Activated effector memory CD4-positive, alpha-beta T cell treated with anti-CD3 and anti-CD28 coated beads, Interleukin-2, amount 50 U/mL, for 16 hours (primary cell): ENCODE data around the gene C14orf39.

Experiments used
- DNase-seq: peaks from one replicate; pipeline ENCODE4 v3.0.0-alpha.2; 2020

The C14orf39 gene, protein sequence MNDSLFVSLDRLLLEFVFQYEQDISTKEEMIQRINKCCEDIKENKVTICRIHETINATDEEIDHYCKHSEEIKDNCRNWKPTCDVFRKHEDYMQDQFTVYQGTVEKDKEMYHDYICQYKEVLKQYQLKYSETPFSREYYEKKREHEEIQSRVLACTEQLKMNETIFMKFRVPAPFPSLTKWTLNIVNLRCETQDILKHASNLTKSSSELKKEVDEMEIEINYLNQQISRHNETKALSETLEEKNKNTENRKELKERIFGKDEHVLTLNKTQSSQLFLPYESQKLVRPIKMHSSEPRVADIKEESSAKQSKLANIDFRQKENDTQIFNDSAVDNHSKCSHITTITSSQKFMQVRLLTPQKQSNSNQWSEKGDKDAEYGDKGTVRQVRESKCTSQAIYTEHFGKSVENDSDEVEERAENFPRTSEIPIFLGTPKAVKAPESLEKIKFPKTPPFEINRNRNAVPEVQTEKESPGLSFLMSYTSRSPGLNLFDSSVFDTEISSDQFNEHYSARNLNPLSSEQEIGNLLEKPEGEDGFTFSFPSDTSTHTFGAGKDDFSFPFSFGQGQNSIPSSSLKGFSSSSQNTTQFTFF

GRCh38 chr14:60485598-60486251, at the start of gene C14orf39:
TSS of gene C14orf39 (minus strand) at chr14:60486063. CDS start at chr14:60485078, 985 bp downstream.
- no peak for DNase-seq

DNA sequence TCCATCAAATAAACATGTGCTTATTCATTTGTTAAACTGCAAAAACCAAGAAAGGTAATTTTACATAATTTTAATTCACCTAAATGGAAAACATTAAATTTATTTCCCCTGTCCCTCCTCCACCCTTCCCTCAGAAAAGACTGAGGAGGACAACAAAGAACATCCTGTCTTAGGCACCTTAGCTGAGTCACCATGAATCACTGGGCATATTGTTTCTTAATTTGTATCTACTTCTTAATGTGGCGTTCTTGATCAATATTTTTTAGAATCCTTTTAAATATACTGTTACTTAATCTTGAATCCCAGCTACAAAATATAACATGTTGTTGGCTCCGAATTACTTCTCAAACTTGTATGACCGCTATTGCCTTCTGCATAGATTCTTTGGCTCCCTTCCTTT, 46.6 kb upstream of the C14orf39 start:
- DNase-seq = no peak

- no peak for DNase-seq
These were observed 29.8 kb upstream of the C14orf39 start for GRCh38 chr14:60515511-60516289.

GRCh38 chr14:60514741-60515491, 29.1 kb upstream of the C14orf39 start:
- no peak for DNase-seq

DNA sequence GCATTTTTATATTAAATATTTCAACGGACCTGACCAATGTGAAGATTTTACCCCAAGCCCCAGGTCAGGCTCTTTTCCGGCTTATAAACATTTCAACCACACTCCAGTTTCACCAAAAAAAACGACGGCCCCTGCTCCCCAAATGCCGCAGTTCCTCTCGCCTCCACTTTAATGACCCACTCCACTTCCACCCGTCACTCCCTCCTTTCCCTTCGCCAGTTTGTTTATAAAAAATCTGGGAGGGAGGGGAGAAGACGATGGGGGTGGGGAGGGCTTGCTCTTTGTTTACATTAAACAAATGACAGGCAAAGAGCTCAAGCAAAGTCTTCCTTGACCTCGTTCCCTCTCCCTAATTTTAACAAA, 28.5 kb upstream of the C14orf39 start:
- no peak for DNase-seq

DNA sequence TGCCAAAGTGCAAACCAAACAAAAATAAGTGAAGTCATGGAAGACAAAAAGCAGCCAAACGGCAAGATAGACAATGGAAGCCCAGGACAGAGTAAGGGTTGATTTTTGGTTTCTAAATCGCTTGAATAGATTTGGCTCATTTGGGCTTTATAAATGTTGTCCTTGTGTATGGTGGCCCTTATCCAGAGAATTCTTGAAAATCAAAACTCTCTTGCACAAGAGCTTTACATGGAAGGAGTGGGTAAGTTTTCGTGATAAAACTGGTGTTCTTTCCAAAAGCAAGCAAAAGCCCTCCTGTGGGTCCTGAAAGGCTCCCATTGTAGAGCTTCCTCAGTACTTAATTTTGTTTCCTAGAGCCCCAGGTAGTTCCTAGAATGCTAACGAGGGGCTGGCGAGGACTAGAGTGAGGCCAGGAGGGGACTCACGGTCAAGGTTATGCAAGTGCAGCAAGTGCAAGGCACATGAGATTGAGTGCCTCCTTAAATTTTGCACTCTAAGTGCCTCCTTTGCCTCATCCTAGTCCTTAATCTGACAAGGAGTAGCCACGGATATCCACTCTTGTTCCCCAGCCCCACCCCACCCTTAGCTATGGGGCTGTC, 27.2 kb upstream of the C14orf39 start:
- no peak for DNase-seq

DNA sequence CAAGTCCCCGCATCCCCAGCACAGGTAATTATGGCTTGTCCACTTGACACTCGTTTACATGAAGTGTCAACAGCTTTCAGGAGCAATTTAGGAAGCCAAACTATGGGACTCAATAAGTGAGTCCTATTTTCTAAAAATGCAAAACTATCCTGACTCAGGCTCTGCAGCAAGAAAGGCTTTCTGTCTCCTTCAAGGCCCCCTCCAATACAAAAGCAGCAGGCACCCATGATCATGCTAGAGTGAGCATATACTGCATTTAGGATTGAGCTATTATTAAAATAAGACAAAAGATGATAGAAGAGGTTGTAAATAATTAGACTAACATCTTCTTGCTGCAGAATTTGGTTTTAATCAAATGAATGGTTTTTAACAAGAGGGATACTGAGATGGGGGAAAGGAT, 26.3 kb upstream of the C14orf39 start:
- DNase-seq = no peak

DNA sequence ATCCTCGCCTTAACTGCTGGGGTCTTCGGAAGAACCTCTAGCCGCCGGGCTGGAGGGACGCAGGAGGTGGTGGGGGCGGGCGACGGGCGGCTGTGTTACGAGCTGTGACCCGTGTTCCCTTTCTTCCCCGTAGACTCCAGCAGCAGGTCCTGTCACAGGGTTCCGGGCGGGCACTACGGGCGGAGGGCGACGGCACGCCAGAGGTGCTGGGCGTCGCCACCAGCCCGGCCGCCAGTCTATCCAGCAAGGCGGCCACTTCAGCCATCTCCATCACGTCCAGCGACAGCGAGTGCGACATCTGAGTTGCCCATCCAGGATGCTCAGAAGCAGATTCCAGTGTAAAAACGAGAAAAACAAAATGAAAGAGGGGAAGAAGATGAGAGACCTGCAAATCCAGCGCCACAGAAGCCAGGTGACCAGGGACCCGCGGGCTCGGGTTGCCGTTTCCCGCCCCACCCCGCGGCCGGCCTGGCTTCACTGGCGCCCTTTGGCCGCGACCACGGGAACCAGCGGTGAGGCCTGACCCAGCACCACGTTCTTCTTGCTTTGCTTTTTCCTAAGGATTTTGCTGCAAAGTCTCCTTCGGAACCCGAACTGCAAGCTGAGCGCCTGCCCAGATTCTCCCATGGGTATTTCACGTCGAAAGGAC, 25.2 kb upstream of the C14orf39 start:
- DNase-seq = no peak

DNA sequence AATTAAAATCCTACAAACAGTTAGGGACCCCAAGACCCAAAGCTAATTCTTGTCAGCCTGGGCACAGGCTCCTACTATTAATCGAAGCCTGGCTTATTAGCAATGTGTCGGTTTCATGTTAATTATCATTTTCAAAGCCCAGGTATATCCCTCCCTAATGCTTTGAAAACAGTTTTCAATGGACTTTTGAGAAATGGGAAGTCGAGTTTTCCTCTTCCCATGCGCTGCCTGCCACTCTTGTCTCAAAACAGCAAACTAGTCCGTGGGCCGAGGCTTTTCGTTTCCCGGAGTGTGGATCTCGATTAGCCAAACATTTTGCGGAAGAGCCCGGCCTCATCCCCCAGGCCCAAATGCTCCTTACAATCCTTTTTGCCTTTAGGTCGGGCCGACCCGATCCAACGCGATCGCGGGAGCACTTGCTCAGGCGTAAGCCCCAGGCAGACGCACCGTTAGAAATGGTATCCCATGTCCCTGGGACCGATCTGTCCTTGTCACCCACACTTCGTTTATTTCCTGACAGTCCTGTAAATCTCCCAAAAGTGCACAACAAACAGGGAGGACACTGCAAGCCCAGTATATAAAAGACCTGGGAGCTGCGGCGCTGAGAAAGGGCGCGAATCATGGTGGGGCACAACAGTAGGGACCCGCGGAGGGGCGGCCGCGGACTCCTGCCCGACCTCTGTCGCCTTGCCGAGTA, 24.5 kb upstream of the C14orf39 start:
- DNase-seq = no peak

GRCh38 chr14:60509438-60510253, 23.8 kb upstream of the C14orf39 start:
- no peak for DNase-seq

DNA sequence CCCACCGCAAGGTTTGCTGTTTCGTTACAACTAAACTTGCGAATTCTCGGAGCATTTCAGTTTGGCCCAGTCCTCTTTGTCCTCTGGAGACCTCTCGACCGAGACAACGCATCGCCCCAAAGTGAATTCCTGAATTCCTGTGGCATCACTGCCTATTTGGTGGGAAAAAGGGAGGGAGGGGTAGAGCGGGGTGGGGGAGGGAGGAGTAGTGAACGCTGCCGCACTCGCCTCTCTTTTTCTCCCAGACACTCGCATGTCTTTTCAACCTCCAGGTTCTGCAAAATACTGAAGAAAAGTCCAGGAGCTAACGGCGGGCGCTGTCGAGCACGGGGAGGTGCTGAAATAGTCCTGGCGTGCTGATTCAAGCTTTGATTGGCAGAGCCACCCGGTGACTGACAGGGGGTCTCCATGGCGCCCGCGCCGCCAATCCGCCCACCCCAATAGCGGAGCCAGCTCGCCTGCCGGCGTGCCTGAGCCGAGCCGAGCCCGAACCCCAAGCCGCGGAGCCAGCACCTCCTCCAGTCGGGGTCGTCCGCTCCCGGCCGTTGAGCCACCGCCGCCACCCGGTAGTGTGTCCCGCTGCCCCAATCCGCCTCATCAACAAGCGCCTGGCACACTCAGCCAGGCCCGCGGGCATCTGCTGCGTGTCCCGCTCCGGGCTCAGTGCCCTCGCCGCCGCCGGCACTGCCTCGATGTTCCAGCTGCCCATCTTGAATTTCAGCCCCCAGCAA, 23.0 kb upstream of the C14orf39 start, which contains the start of gene SIX6:
TSS of gene SIX6 (plus strand) at position 440 of the 731 bp plus-strand sequence. CDS start at position 693, 253 bp downstream.
- no peak for DNase-seq

DNA sequence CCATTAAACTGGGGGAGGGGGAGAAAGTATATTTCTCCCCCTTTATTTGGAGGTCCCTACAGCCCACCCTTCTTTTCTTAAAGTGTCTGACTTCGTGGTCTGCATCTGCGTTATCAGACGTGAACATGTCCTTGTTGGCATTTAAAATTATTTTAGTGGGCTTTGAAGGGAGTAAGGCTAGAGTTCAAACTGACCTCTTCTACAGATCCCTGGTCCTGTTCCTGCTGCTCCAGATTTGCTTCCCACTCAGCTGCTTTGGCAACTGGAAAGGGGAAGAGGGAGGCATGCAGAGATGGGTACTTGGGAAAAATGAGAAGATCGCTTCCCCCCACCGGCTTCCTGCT, 22.5 kb upstream of the C14orf39 start:
- DNase-seq = no peak

DNA sequence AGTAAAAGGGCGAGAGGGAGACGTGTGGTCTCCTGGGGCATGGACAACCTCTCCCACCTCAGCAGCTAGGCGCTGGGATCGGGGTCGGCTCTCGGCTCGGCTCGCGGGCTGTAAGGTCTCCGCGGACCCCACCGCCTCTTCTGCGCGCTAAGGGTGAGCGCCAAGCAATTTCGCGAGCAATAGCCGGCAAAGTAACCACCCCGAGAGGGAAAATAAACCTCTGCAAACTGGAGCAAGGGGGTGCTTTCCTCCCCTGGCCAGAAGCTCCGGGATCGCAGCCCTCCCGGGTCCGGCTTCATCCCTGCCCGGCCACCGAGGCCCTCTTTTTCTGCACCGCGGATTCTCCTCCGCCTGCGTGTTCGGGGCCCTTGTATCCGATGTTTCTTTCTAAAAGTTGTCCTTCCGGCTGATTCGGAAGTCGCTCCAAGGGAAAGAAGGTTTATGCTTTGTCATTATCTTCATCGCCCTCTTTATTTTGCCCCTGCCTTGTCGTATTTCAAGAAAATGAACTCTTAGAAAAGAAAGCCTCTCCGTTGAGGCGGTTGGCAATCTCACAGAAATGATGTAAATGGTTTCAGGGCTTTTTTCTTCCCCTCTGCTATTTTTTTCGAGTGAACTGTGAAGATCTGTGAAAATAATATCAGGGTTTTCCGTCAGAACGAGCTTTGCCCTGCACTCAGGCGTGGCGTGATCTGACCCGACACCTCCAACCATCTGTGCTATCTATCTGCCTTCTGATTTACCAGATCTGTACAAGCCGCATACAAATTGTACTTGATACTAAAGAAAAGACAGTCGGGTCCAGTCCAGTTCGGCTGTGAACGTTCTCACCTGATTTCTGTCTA, 21.3 kb upstream of the C14orf39 start:
- no peak for DNase-seq

DNA sequence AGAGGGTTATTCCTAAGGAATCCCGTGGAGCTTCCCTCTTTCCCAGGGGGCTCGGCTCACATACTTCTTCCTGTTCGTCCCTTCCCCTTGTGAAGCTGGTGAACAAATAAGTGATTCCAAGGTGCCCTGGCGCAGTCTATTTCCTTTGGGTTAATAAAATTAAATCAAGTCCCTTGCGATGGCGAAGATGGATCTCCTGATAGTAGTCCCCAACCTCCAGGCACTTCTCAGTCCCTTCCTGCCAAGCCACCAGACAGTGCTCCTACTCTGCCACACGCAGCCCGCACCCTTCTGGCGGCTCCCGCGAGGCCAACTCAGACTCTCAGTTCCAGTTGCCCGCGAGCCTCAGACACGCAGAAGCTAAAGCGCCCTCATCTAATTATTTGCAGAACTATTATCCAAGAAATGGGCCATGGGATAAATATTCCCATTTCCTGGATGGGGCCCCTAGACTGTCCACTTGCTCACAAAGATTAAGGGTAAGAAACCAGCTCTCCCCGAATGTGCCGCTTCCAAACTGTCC, 20.7 kb upstream of the C14orf39 start:
- no peak for DNase-seq

DNA sequence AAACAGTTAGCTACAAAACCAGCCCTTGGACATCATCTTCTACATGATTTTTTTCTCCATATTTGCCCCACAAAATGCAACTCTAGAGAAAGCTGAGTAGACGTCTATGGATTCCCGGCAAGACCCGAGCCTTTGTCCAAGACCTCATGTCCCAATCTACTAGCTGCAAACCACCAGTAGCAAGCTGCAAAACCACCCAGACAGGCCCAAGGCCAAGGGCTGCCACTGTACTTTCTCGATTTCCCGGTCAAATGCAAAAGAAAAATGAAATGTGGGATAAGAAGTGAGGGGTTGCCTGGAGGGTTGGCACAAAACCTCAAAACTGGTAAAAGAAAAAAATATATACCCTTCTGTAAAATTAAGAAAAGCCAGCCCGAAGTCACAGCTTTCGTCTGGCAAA, 20.1 kb upstream of the C14orf39 start:
- no peak for DNase-seq

- DNase-seq = no peak
These were observed 19.6 kb upstream of the C14orf39 start for GRCh38 chr14:60505448-60505847.

DNA sequence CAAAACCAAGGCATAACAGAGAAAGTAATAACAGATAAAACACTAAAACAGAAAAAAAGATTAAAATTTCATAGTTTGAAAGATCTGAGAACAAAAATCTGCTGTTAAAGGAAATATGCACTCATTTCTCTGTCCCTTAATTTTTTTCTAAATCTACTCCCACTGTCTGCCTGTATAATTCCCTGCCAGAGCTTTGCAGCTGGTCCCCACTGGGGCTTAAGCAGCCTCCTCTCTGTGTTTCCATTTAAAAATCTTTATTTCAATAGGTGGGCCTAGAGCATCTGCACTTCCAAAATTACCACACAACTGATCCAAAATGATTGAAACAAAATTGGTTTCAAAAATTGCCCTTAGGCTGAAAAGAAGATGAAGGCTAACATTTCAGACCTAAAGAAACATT, 16.7 kb upstream of the C14orf39 start:
- DNase-seq = no peak

DNA sequence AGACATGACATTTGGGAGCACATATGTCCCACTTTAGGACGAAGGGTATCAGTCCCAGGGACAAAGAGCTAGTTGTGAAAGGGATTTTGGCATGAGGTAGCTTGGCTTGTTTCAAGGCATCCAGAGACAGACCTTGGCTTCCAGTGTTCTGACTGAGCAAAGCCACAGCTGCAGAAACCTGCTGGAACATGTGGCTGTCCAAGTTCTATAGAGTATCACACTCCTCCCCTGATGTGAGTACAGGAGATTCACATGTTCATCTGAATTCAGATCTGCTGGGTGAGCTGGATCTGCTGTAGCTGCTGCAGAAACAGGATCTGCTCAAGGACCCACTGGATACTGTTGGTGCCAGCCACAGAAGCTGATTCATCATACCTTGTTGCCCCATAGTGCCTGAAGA, 10.1 kb upstream of the C14orf39 start:
- DNase-seq = no peak
